Gastroesophageal sphincter (tissue), 4 donors: Measurements from ENCODE around the gene TNFRSF8. TPM values are rescaled to one million over a fixed set of nuclear protein-coding genes. Genes with fewer than 3 reads are reported as not detected.

Source experiments
- ATAC-seq: fragments of 150-250 bp; one replicate; pipeline ENCODE4 v1.9.1; 2016; ENCODE audit warnings: mild to moderate bottlenecking, moderate library complexity
- H3K27ac ChIP-seq, 4 donors: fragments of 200-600 bp; sonication (generic) in 3 of 4; 1 replicate in 3 of 4; 2 replicates in 1 of 4; pipeline ENCODE4 v1.5.1; 2016 to 2019
- H3K27me3 ChIP-seq: fragments of 200-600 bp; sonication (generic); one replicate; pipeline ENCODE4 v1.5.1; 2019
- H3K36me3 ChIP-seq, 2 donors: fragments of 200-600 bp; sonication (generic); one replicate each; pipeline ENCODE4 v1.5.1; 2019; ENCODE audit warnings: control low read depth in 1 of 2
- H3K4me1 ChIP-seq, 3 donors: fragments of 200-600 bp; sonication (generic); 1 replicate in 2 of 3; 2 replicates in 1 of 3; pipeline ENCODE4 v1.5.1; 2016 to 2019; ENCODE audit warnings: control low read depth in 2 of 3
- H3K4me3 ChIP-seq, 2 donors: fragments of 200-600 bp; sonication (generic); one replicate each; pipeline ENCODE4 v1.5.1; 2019; ENCODE audit warnings: mild to moderate bottlenecking in 1 of 2, moderate library complexity in 1 of 2
- H3K9me3 ChIP-seq, 3 donors: fragments of 200-600 bp; sonication (generic); one replicate each; pipeline ENCODE4 v1.5.1; 2017 to 2019; ENCODE audit warnings: control low read depth in 2 of 3
- CTCF ChIP-seq, 4 experiments: fragments of 200-600 bp in 2 of 4; fragments of 450-650 bp in 2 of 4; sonication (generic) in 1 of 4; IDR thresholded peaks; one replicate each; pipeline ENCODE4 v1.5.1; 2017 to 2019; ENCODE audit warnings: antibody characterized with exemption in 4 of 4, mild to moderate bottlenecking in 2 of 4, moderate library complexity in 2 of 4
- EP300 ChIP-seq: sonication (generic); formaldehyde crosslinking; IDR thresholded peaks from one replicate; pipeline ENCODE4 v1.6.1; 2017; ENCODE audit warnings: antibody characterized with exemption, mild to moderate bottlenecking
- POLR2A ChIP-seq, 2 donors: fragments of 450-650 bp; IDR thresholded peaks; one replicate each; pipeline ENCODE4 v1.6.1; 2017; ENCODE audit warnings: antibody characterized with exemption in 2 of 2, mild to moderate bottlenecking in 2 of 2, moderate library complexity in 1 of 2
- POLR2AphosphoS5 ChIP-seq: sonication (generic); formaldehyde crosslinking; IDR thresholded peaks from one replicate; pipeline ENCODE4 v1.6.1; 2017; ENCODE audit warnings: antibody characterized with exemption
- WGBS, 2 donors: methylation state at CpG; one replicate each; pipeline ENCODE4 v1.1.5; 2018; ENCODE audit warnings: low coverage in 1 of 2; 5-methylcytosine and 5-hydroxymethylcytosine counted together
- total RNA-seq, 4 donors: library from RNA; depleted of rRNA; stranded (reverse); fragments of >200 nt; gene quantifications; one replicate each; pipeline ENCODE4 v1.1.0, GENCODE V29; 2016

Gene TNFRSF8
- total RNA-seq, 4 donors from 2014 or later = 0.47 to 4.2 (median 1.4) TPM

GRCh38 chr1:12094180-12094579 lies 31.1 kb downstream of the TNFRSF8 start:
- TF ChIP-seq CTCF (IDR thresholded peaks at IDR 0.05) (no peak), POLR2AphosphoS5 (no peak), POLR2A (IDR thresholded peaks at IDR 0.05) (no peak), EP300 (no peak)
- Histone ChIP-seq H3K36me3 (no peaks in the 10 kb centered on the region), H3K9me3 (peaks cover 0 to 11% (median 0%) of the 10 kb centered on the region in 3 donors), H3K4me1 (no peaks in the 10 kb centered on the region), H3K27ac (no peak overlapping the region), H3K4me3 (no peak overlapping the region), H3K27me3 (peaks cover 6% of the 10 kb centered on the region)
- ATAC-seq = no peak
- 75 to 78% methylated on average over 2 to 3 of the region's 3 CpGs for WGBS, 2 donors

- Histone ChIP-seq H3K4me1 (no peaks in the 10 kb centered on the region), H3K27ac (no peak overlapping the region), H3K4me3 (no peak overlapping the region), H3K9me3 (peaks cover 0 to 11% (median 0%) of the 10 kb centered on the region in 3 donors), H3K36me3 (no peaks in the 10 kb centered on the region), H3K27me3 (peaks cover 6% of the 10 kb centered on the region)
- no peak for ATAC-seq
- TF ChIP-seq POLR2A (IDR thresholded peaks at IDR 0.05) (no peak), CTCF (IDR thresholded peaks at IDR 0.05) (no peak), POLR2AphosphoS5 (no peak), EP300 (no peak)
- WGBS, 2 donors = 90 to 94% methylated on average over 9 to 10 of the region's 10 CpGs
These were observed 32.6 kb downstream of the TNFRSF8 start for GRCh38 chr1:12095452-12096263.

- 75 to 94% methylated on average over 3 of the region's 5 CpGs for WGBS, 2 donors
- H3K4me1 ChIP-seq = no peaks in the 10 kb centered on the region
- no peaks in the 10 kb centered on the region for H3K36me3 ChIP-seq
- H3K27me3 ChIP-seq = peaks cover 6% of the 10 kb centered on the region
- TF ChIP-seq CTCF (IDR thresholded peaks at IDR 0.05) (no peak), EP300 (no peak), POLR2A (IDR thresholded peaks at IDR 0.05) (no peak), POLR2AphosphoS5 (no peak)
- no peak for ATAC-seq
- no peak overlapping the region for H3K27ac ChIP-seq
- H3K9me3 ChIP-seq = peaks cover 0 to 11% (median 0%) of the 10 kb centered on the region in 3 donors
- H3K4me3 ChIP-seq = no peak overlapping the region
These were observed 33.5 kb downstream of the TNFRSF8 start for GRCh38 chr1:12096615-12097014.

- Histone ChIP-seq H3K4me3 (no peak overlapping the region), H3K36me3 (no peaks in the 10 kb centered on the region), H3K9me3 (peaks cover 0 to 11% (median 0%) of the 10 kb centered on the region in 3 donors), H3K27me3 (no peaks in the 10 kb centered on the region), H3K4me1 (no peaks in the 10 kb centered on the region), H3K27ac (no peak overlapping the region)
- no peak for ATAC-seq
- TF ChIP-seq POLR2A (IDR thresholded peaks at IDR 0.05) (no peak), CTCF (IDR thresholded peaks at IDR 0.05) (no peak), POLR2AphosphoS5 (no peak)
These were observed 34.2 kb downstream of the TNFRSF8 start for GRCh38 chr1:12097321-12097720.

GRCh38 chr1:12098786-12099185 lies 35.7 kb downstream of the TNFRSF8 start:
- ATAC-seq = no peak
- 22 to 40% methylated on average over 1 of the region's 1 CpG for WGBS, 2 donors
- no peaks in the 10 kb centered on the region for H3K4me1 ChIP-seq
- H3K27me3 ChIP-seq = no peaks in the 10 kb centered on the region
- no peak overlapping the region for H3K4me3 ChIP-seq
- H3K36me3 ChIP-seq = no peaks in the 10 kb centered on the region
- H3K9me3 ChIP-seq = peaks cover 0 to 11% (median 0%) of the 10 kb centered on the region in 3 donors
- TF ChIP-seq POLR2AphosphoS5 (no peak), CTCF (IDR thresholded peaks at IDR 0.05) (no peak), EP300 (no peak), POLR2A (IDR thresholded peaks at IDR 0.05) (no peak)
- no peak overlapping the region for H3K27ac ChIP-seq
